ENCODE results near the gene MARCHF9. TPM values are rescaled to one million over a fixed set of nuclear protein-coding genes. Genes with fewer than 3 reads are reported as not detected.
A peak's percentile ranks its signal among the peaks of the same experiment; 100 is the strongest.

Gene MARCHF9
- total RNA-seq, 1 donor from 2014 or later, result 34.3 TPM

DNA sequence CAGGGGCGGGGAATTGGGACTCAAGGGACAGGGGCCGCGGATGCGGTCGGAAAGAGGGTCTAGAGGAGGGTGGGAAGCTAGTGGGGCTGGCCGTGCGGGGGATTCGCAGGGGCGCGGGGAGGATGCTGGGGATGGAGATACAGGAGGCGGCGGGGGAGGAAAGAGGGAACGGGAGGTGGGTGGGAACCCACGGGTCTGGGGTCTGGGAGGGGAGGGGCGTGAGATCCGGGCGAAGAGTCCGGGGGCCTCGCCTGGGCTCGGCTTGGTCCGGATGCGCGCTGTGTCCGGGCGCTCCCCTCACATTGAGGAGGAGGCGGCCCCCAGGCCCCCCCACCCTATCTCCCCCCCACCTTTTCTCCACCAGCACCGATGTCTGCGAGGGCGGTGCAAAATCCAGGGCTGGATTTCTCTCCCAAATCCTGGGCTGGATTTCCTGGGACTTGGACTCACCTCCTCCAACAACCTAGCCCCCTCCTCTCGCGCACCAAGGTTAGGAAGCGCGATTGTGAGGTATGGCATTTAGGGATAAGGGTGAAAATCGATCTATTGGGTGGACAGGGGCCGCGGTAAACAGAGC is 16.2 kb upstream of the MARCHF9 start, which contains the start of gene AGAP2:
TSS of gene AGAP2 (minus strand) at position 82 of the 577 bp plus-strand sequence. CDS start 496 bp downstream, outside the sequence.
- H3K4me1 Mint-ChIP-seq (ENCODE audit: low read depth), result peaks cover 21% of the 10 kb centered on the region
- no peaks in the 10 kb centered on the region for H3K9me3 Mint-ChIP-seq (ENCODE audit: low read depth)
- H3K27me3 Mint-ChIP-seq, result peaks cover 75% of the 10 kb centered on the region
- H3K27ac Mint-ChIP-seq, result no peak within 1 kb of the TSS
- TF ChIP-seq, protein P1, sequence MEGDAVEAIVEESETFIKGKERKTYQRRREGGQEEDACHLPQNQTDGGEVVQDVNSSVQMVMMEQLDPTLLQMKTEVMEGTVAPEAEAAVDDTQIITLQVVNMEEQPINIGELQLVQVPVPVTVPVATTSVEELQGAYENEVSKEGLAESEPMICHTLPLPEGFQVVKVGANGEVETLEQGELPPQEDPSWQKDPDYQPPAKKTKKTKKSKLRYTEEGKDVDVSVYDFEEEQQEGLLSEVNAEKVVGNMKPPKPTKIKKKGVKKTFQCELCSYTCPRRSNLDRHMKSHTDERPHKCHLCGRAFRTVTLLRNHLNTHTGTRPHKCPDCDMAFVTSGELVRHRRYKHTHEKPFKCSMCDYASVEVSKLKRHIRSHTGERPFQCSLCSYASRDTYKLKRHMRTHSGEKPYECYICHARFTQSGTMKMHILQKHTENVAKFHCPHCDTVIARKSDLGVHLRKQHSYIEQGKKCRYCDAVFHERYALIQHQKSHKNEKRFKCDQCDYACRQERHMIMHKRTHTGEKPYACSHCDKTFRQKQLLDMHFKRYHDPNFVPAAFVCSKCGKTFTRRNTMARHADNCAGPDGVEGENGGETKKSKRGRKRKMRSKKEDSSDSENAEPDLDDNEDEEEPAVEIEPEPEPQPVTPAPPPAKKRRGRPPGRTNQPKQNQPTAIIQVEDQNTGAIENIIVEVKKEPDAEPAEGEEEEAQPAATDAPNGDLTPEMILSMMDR (IDR thresholded peaks at IDR 0.05; ENCODE audit: unreplicated experiment), result no peak
- peak within 1 kb of the TSS; percentile 65 for H3K4me3 Mint-ChIP-seq (ENCODE audit: low read depth)
- H3K36me3 Mint-ChIP-seq (ENCODE audit: insufficient read depth), result no peaks in the 10 kb centered on the region
- no peak for DNase-seq (ENCODE audit: low spot score, unreplicated experiment)

DNA sequence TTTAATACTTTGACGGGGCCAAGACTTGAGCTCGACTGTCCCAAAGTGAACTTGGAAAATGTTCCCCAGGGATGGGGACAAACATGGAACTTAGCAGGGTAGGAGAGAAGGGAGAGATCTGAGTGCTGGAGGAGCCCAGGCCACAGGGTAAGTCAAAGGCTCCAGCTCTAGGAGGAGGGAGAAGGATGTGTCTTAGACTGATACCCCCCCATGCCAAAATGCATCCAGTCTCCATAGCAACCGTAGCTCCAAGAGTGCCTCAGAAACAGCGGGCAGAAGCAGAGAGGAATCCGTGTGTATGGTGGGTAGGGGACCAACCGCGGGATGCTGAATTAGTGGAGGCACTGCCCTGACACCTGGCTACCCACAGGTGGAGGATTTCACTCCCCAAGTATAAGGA is 15.5 kb upstream of the MARCHF9 start:
- H3K4me3 Mint-ChIP-seq (ENCODE audit: low read depth), result peak overlapping the region; percentile 65
- no peaks in the 10 kb centered on the region for H3K9me3 Mint-ChIP-seq (ENCODE audit: low read depth)
- no peaks in the 10 kb centered on the region for H3K36me3 Mint-ChIP-seq (ENCODE audit: insufficient read depth)
- TF ChIP-seq, protein P1 (IDR thresholded peaks at IDR 0.05; ENCODE audit: unreplicated experiment), result no peak
- H3K27me3 Mint-ChIP-seq, result peaks cover 74% of the 10 kb centered on the region
- no peak for DNase-seq (ENCODE audit: low spot score, unreplicated experiment)
- peaks cover 21% of the 10 kb centered on the region for H3K4me1 Mint-ChIP-seq (ENCODE audit: low read depth)
- H3K27ac Mint-ChIP-seq, result no peak overlapping the region

GRCh38 chr12:57739914-57740538 is 14.9 kb upstream of the MARCHF9 start:
- TF ChIP-seq, protein P1 (IDR thresholded peaks at IDR 0.05; ENCODE audit: unreplicated experiment), result no peak
- H3K9me3 Mint-ChIP-seq (ENCODE audit: low read depth), result no peaks in the 10 kb centered on the region
- no peaks in the 10 kb centered on the region for H3K36me3 Mint-ChIP-seq (ENCODE audit: insufficient read depth)
- H3K27me3 Mint-ChIP-seq, result peaks cover 68% of the 10 kb centered on the region
- no peak overlapping the region for H3K27ac Mint-ChIP-seq
- no peak for DNase-seq (ENCODE audit: low spot score, unreplicated experiment)
- no peak overlapping the region for H3K4me3 Mint-ChIP-seq (ENCODE audit: low read depth)
- H3K4me1 Mint-ChIP-seq (ENCODE audit: low read depth), result peaks cover 15% of the 10 kb centered on the region

DNA sequence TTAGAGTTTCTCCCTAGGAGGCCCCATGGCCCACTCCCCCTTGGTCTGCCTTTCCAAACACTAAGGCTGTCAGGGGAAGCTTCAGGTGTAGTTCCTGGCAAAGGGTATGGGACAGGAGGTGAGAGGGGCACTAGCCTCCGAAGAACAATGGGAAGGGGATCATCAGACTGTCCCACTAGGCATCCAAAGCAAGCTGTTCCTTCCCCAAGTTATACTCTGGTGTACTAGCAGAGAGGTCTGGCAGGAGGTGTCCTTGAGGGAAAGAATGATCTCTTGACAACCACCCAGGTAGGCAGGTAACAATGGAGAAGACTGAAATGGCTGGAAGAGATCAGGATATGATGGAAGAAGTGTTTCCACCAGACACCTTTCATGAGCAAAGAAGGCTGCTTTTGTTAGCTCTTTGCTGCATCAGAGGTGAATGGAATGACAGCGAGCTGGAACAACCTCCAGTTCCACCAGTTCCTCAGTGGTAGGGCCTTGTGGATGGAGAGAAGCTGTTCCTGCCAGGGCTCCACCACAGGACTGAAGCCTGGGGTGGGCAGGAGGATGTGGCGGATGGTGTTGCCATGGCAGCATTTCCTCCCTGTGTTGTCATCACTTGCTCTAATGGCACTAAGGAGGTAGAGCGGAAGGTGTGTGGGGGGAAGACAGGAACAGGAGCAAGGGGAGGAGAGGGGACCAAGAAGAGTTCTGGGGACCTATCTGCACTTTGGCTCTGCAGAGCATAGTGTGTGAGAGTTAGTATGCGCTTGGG is 14.1 kb upstream of the MARCHF9 start:
- Mint-ChIP-seq H3K4me1 (ENCODE audit: low read depth) (peaks cover 16% of the 10 kb centered on the region), H3K4me3 (ENCODE audit: low read depth) (no peak overlapping the region), H3K27ac (no peak overlapping the region), H3K9me3 (ENCODE audit: low read depth) (no peaks in the 10 kb centered on the region), H3K36me3 (ENCODE audit: insufficient read depth) (no peaks in the 10 kb centered on the region), H3K27me3 (peaks cover 60% of the 10 kb centered on the region)
- no peak for DNase-seq (ENCODE audit: low spot score, unreplicated experiment)
- TF ChIP-seq, protein P1 (IDR thresholded peaks at IDR 0.05; ENCODE audit: unreplicated experiment), result no peak

DNA sequence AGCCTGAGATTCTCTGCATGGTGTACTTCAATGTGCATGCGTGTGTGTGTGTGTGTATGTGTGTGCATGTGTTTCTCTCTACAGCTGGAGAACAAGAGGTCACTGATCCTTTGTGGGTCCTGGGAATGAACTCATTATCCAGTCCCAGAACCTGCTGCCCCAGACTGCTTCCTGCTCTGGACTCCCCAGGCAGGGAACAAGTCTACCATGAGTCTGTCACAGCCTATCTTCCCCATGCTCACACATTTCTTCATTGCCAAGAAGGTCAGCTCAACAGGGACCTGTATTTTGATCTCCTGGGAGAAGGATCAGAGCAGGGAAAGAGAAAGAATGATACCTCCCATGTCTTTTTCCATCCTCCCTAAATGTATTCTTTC is 13.5 kb upstream of the MARCHF9 start:
- no peaks in the 10 kb centered on the region for H3K36me3 Mint-ChIP-seq (ENCODE audit: insufficient read depth)
- TF ChIP-seq, protein P1 (IDR thresholded peaks at IDR 0.05; ENCODE audit: unreplicated experiment), result no peak
- no peak for DNase-seq (ENCODE audit: low spot score, unreplicated experiment)
- no peak overlapping the region for H3K27ac Mint-ChIP-seq
- H3K9me3 Mint-ChIP-seq (ENCODE audit: low read depth), result no peaks in the 10 kb centered on the region
- peaks cover 56% of the 10 kb centered on the region for H3K27me3 Mint-ChIP-seq
- no peak overlapping the region for H3K4me3 Mint-ChIP-seq (ENCODE audit: low read depth)
- peaks cover 14% of the 10 kb centered on the region for H3K4me1 Mint-ChIP-seq (ENCODE audit: low read depth)
